HL-60/S4 (cell line): Measurements from ENCODE around the gene CHCHD6.

Experiments used
- in situ Hi-C: fragments of 300-500 bp; cut with MboI; formaldehyde crosslinking; loops from 2 replicates; pipeline ENCODE4 v1.14.3; 2022; ENCODE audit warnings: low sequenced_read_pairs

Gene CHCHD6

GRCh38 chr3:126668450-126669401 is 35.3 kb upstream of the CHCHD6 start:
- in situ Hi-C loops, result no loop called here

GRCh38 chr3:126671521-126671920 is 32.5 kb upstream of the CHCHD6 start:
- in situ Hi-C loops, result no loop called here

- in situ Hi-C loops, result no loop called here
Observed at GRCh38 chr3:126672340-126672739, 31.7 kb upstream of the CHCHD6 start.

- in situ Hi-C loops, result no loop called here
Observed at GRCh38 chr3:126672741-126673140, 31.3 kb upstream of the CHCHD6 start.

- in situ Hi-C loops, result no loop called here
Observed at GRCh38 chr3:126676919-126677705, 26.9 kb upstream of the CHCHD6 start.

- in situ Hi-C loops, result no loop called here
Observed at GRCh38 chr3:126677862-126678503, 26.1 kb upstream of the CHCHD6 start.

- in situ Hi-C loops, result no loop called here
Observed at GRCh38 chr3:126678693-126679317, 25.2 kb upstream of the CHCHD6 start.

- in situ Hi-C loops, result no loop called here
Observed at GRCh38 chr3:126679318-126679751, 24.7 kb upstream of the CHCHD6 start.

GRCh38 chr3:126679831-126680666 is 24.0 kb upstream of the CHCHD6 start:
- in situ Hi-C loops, result no loop called here

- in situ Hi-C loops, result no loop called here
Observed at GRCh38 chr3:126680667-126681055, 23.4 kb upstream of the CHCHD6 start.

- in situ Hi-C loops, result no loop called here
Observed at GRCh38 chr3:126682009-126682408, 22.0 kb upstream of the CHCHD6 start.

GRCh38 chr3:126683069-126683468 is 21.0 kb upstream of the CHCHD6 start:
- in situ Hi-C loops, result no loop called here

GRCh38 chr3:126684218-126684751 is 19.8 kb upstream of the CHCHD6 start:
- in situ Hi-C loops, result no loop called here

- in situ Hi-C loops, result no loop called here
Observed at GRCh38 chr3:126685021-126685420, 19.0 kb upstream of the CHCHD6 start.

- in situ Hi-C loops, result no loop called here
Observed at GRCh38 chr3:126685493-126685892, 18.5 kb upstream of the CHCHD6 start.

- in situ Hi-C loops, result no loop called here
Observed at GRCh38 chr3:126691765-126692164, 12.3 kb upstream of the CHCHD6 start.

GRCh38 chr3:126692858-126693257 is 11.2 kb upstream of the CHCHD6 start:
- in situ Hi-C loops, result no loop called here

GRCh38 chr3:126693921-126694320 is 10.1 kb upstream of the CHCHD6 start:
- in situ Hi-C loops, result no loop called here

- in situ Hi-C loops, result no loop called here
Observed at GRCh38 chr3:126696701-126697267, 7.3 kb upstream of the CHCHD6 start.
